HG02759 (cell line): ENCODE data around the gene OVCA2.

Experiments
- ATAC-seq: cut with Tn5 transposase; IDR thresholded peaks from one replicate; pipeline ENCODE4 v1.9.1; 2021; ENCODE audit warnings: mild to moderate bottlenecking, moderate library complexity; ENCODE audit not compliant: unreplicated experiment

Gene OVCA2

GRCh38 chr17:2030779-2031163 lies 11.1 kb upstream of the OVCA2 start:
- ATAC-seq: peak; percentile 17

- no peak for ATAC-seq
Measured at GRCh38 chr17:2033153-2033552, 8.7 kb upstream of the OVCA2 start.

- no peak for ATAC-seq
Measured at GRCh38 chr17:2034157-2034556, 7.7 kb upstream of the OVCA2 start.

DNA sequence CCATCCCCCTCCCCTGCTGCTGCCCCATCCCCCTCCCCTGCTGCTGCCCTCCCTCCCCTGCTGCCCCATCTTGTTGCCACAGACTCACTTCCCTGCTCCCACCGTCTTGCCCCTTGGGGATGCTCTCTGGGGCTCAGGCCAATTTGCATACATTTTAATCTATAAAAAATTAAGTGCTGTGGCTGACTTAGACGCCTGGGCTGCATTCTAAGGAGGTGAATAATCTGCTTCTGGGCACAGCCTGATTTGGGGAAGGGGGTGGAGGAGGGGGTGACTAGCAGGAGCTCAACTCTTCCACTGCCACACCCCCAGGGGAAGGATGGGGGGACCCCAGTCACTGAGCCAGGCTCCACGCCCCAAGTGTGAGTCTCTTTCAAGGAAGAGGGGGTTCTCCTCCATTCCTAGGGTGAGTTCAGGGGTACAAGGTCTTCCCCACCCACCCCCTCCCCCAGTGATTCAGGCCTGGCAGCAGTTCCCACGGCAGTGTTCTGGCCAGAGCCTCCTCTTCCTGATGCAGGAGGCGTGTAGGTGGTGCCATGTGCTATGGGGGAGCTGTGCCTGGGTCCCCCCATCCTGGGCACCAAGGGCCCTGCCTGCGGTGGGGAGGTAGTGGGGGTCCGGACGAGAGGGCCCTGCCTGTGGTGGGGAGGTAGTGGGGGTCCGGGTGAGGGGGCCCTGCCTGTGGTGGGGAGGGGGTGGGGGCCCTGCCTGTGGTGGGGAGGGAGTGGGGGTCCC lies 6.8 kb upstream of the OVCA2 start:
- no peak for ATAC-seq

DNA sequence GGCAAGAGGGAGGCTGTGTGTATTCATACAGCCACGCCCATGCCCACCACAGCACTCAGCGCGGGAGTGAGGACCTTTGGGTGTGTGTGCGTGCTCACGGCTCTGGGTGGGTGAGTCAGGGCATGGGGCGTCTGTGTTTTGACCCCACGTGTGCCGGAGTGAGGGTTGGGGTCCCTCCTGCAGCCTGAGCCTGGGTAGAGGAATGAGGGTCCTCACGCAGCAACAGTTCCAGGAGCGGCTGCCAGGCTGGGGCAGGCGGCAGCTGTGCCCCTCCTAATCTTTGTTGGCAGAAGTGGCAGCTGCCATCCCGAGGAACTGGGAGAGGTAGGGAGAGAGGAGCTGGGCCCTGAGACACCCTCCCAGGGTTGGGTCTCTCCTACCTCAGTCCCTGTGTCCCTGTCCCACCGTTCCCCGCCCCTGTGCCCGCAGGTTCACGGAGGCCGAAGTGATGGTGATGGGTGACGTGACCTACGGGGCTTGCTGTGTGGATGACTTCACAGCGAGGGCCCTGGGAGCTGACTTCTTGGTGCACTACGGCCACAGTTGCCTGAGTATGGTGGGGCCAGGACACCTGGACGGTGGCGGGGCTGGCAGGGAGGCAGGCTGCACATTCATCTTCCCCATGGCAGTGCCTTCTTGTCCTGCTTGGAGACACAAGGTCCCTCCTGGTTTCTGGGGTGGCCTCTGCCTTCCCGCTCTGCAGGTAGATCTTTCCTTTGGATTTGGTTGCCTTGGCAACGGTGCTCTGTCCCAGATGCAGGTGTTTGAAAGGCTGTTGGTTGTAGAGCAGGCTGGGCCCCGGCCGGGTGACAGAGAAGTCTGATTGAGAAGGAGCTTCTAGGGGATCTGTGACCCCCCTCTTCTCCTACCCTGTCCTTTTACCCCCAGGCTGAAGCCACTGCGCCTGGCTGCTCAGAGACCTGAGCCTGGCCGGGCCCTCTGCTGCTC lies 6.0 kb upstream of the OVCA2 start:
- no peak for ATAC-seq

- ATAC-seq: no peak
Measured at GRCh38 chr17:2037155-2037554, 4.7 kb upstream of the OVCA2 start.

- ATAC-seq: no peak
Measured at GRCh38 chr17:2040219-2040827, 1.5 kb upstream of the OVCA2 start.

GRCh38 chr17:2040942-2041560 lies 771 bp upstream of the OVCA2 start:
- peak; percentile 13 for ATAC-seq

- ATAC-seq: no peak
Measured at GRCh38 chr17:2042390-2042847, 597 bp downstream of the OVCA2 start.

DNA sequence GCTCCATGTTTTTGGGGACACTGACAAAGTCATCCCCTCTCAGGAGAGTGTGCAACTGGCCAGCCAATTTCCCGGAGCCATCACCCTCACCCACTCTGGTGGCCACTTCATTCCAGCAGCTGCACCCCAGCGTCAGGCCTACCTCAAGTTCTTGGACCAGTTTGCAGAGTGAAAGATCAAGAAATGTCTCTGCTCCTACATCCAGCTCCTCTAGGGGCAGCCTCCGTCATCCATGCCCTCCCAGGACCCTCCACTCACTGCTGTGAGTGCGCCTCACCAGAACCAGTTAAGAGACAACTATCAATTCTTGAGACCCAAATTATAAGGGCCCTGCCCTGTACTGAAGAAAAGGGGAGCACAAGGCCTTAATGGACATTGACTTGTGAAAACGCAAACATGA lies 1.1 kb downstream of the OVCA2 start:
- no peak for ATAC-seq

GRCh38 chr17:2043785-2044184 lies 2.0 kb downstream of the OVCA2 start:
- ATAC-seq: no peak

DNA sequence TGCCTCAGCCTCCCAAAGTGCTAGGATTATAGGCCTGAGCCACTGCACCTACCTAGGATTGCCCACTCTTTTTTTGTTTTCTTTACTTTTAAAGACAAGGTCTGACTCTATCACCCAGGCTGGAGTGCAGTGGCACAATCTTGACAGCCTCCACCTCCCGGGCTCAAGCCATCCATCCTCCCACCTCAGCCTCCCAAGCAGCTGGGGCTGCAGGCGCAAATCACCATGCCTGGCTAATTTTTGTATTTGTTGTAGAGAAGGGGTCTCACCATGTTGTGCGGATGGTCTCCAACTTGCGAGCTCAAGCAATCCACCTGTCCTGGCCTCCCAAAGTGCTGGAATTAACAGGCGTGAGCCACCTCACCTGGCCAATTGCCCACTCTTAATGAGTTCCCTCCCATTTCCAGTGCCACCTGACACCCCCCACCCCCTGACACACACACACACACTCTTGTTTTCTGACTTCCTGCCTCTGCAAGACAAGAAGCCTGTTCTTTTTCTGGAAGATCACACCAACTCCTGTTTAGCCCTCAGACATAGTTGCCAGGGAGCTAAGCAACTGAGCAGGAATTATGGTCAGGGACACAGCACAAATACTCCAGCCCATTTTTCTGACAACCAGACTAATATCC lies 2.6 kb downstream of the OVCA2 start:
- ATAC-seq: no peak

GRCh38 chr17:2047590-2047989 lies 5.8 kb downstream of the OVCA2 start:
- no peak for ATAC-seq

DNA sequence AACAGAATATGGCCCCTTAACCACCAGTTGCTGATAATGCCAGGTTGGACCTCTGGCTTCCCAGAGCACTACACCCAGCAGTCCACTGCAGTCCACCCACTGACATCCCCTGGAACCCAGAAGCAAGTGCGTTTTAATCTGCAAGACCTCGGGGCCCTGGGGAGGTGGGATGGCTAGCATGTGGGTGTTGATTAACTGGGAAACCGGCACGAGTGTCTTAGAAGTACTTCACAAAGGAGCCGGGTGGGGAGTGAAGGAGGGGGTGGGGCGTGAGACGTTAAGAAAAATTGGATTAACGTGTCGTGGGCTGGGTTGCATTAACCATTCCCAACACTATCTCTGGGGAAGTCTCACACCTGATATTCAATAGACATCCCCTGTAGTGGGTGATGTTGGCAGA lies 7.0 kb downstream of the OVCA2 start:
- no peak for ATAC-seq

DNA sequence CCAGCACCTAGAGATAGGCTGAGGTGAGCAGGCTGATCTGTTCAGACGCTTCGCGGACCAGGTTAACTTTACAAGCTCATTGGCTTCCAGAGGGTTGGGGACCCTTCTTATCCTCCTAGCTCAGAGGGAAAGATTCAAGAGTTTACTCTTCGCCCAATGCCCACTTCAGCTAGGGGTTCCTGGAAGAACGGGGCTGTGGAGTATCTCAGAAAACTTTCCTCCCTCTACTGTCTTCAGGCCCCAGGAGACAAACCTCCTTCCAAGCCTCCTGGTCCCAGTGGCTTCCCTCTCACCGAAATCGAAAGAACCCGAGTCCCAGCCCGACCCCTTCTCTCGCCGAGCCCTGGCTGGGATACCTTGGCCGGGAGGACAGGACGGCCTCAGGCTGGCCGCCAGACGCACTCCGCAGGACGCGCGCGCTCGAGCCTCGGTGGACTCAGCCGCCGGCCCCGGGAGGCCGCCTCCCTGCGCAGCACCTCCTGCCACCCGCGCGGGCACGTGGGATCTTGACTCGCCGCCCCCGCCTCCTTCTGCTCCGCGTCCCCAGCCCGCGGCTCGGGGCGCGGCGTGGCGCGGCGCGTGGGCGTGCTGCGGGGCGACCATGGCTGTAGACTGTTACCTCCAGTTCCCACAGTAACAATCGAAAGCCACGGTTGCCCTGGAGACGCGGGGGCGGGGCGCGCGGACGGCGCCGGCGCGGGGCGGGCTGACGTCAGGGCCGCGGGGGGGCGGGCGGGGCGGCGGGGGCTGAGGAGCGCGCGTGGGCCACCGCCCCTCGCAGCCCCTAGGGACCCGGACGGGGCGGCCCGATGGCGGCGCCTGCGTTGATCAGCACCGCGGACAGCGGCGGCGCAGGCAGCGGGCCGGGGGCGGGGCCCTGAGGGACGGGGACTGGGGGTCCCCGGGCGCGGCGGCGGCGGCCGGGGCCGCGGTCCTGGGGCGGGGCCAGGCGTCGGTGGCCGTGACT lies 7.8 kb downstream of the OVCA2 start:
- ATAC-seq: peak; percentile 48

DNA sequence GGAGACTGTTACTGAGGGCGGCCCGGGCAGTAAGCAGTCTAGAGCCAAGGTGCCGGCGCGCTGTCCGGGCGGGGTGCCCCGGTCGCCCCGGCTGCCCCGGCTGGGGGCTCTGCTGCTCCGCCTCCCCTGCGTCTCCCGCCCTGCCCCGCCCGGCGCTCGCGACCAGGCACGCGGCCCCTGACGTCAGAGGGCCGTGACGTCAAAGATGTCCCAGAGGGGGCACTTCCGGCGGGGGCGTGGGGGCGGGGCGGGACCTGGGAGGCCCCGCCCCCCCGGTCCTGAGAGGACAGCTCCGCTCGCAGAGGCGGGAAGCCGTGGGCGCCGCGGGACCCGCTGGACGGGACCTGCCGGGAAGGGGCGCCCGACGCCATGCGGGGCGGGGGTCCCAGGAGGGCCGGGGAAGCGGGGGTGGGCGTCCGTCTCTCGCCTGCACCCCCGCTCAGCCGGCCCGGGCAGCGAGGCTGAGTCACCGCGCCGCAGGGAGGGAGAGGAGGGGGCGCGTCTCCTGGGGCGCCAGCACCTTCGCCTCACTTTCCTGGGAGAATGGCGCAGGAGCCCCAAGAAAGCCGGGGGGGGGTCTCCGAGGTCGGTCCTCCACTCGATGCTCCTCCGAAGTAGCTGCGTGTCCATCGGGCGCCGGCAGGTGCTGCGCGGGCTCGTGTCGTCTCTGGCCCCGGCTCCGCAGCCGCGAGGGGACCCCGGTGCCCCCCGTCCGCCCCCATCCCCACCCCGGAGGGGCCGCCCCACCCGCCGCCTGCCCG lies 8.7 kb downstream of the OVCA2 start:
- ATAC-seq: peak; percentile 14

DNA sequence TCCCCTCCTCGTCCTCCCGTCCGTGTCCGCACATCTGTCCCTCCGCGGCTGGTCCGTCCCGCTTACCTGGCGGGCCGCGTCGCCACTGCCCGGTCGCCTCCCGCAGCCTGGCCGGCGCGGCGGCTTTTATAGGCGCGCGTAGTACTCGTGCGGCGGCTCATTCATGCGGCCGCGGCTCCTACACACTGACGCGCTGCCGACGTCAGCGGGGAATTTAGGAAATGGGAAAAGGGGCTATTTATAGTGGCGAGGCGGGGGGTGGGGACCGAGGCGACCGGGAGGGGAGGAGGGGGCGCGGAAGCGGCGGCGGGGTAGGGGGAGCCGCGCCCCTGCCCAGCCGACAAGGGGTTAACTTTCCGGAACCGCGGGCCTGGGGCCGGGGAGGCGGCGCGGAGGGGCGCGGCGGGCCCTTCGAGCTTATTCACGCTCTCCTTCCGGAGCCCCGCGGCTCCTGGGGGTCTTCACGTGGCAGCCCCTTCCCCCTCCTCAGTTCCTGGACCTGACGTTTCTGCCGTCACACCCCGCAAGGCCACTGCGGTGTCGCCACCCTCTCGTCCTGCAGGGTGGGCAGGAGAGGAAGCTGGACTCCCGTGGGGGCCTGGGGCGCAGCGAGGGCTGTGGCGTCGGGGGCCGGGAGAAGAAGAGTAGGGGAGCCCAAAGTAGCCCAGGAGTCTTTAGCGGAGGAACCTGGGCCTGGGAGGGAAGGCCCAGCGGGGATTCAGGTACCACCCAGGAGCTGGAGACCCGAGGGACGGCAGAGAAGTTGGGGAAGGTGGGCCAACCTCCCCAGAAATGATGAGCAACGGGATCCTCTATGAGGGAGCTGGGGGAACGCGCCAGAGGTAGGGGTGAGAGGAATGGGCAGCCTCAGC lies 9.5 kb downstream of the OVCA2 start:
- no peak for ATAC-seq
